Lower leg skin (tissue), 3 donors: ENCODE results near the gene INCA1.

Experiments
- CTCF ChIP-seq, 3 donors: fragments of 450-650 bp; IDR thresholded peaks; one replicate each; pipeline ENCODE4 v1.5.1; 2016; ENCODE audit warnings: antibody characterized with exemption in 3 of 3, mild to moderate bottlenecking in 3 of 3, moderate library complexity in 2 of 3
- POLR2A ChIP-seq, 2 donors: fragments of 450-650 bp; IDR thresholded peaks; one replicate each; pipeline ENCODE4 v1.6.1; 2016 to 2017; ENCODE audit warnings: antibody characterized with exemption in 2 of 2, mild to moderate bottlenecking in 1 of 2, moderate library complexity in 1 of 2

GRCh38 chr17:4953451-4953961 is 43.8 kb downstream of the INCA1 start:
- TF ChIP-seq POLR2A (IDR thresholded peaks at IDR 0.05) (no peak), CTCF (IDR thresholded peaks at IDR 0.05) (no peak)
